Activated CD4-positive, alpha-beta T cell treated with anti-CD3 and anti-CD28 coated beads, Interleukin-2, amount 10 ng/mL, durations not matched to agents 24 days and 14 days (primary cell): ENCODE measurements around the gene EARS2. TPM values are rescaled to one million over a fixed set of nuclear protein-coding genes. Genes with fewer than 3 reads are reported as not detected.
"Not testable (repeated sequence)": the region's sequence is repeated elsewhere in the genome, so short reads cannot be mapped to it uniquely, and the experiment has no call there.

Source experiments
- DNase-seq: peaks from one replicate; pipeline ENCODE4 v3.0.0; 2022
- H3K27ac Mint-ChIP-seq: one replicate; pipeline ENCODE4 v1.8.0; 2022; ENCODE audit warnings: mild to moderate bottlenecking, mixed read lengths
- H3K27me3 Mint-ChIP-seq: one replicate; pipeline ENCODE4 v1.8.0; 2022; ENCODE audit warnings: mixed read lengths
- H3K36me3 Mint-ChIP-seq: one replicate; pipeline ENCODE4 v1.8.0; 2022; ENCODE audit warnings: low read depth, mild to moderate bottlenecking, mixed read lengths
- H3K4me1 Mint-ChIP-seq: one replicate; pipeline ENCODE4 v1.8.0; 2021; ENCODE audit warnings: mixed read lengths
- H3K4me3 Mint-ChIP-seq: one replicate; pipeline ENCODE4 v1.8.0; 2022; ENCODE audit warnings: mild to moderate bottlenecking, moderate library complexity, mixed read lengths
- H3K9me3 Mint-ChIP-seq: one replicate; pipeline ENCODE4 v1.8.0; 2021; ENCODE audit warnings: mixed read lengths
- intact Hi-C: fragments of 100-400 bp; cut with micrococcal nuclease; formaldehyde crosslinking; loops from one replicate; pipeline ENCODE4 v1.15.1; 2023
- total RNA-seq: library from RNA; stranded (reverse); gene quantifications from 2 replicates; pipeline ENCODE4 v1.2.3, GENCODE V29; 2022

Gene EARS2
- total RNA-seq, 1 donor from 2014 or later, result 31.4 TPM

DNA sequence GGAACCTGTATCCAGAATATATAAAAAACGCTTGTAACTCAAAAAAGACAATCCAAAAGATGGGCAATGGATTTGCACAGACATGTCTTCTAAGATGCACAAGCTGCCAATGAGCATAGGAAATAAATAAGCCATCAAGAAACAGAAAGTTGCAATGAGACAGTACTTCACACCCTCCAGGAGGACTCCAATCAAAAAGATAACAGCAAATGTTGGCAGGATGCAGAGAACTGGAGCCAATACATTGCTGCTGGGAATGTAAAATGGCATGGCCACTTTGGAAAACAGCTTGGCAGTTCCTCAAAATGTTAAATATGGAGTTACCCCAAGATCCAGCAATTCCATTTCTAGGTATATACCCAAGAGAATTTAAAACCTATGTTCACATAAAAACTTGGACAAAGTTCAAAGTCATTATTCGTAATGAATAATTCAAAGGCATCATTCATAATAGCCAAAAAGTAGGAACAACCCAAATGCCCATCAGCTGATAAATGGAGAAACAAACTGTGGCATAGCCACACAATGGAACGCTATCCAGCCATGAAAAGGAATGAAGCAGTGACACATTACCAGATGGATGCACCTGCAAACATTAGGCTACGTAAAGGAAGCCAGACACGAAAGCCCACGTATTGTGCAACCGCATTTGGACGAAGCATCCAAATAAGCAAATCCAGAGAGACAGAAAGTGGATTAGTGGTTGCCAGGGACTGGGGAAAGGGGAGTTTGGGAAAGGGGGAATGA is 72.5 kb downstream of the EARS2 start:
- Mint-ChIP-seq H3K27me3 (no peaks in the 10 kb centered on the region), H3K4me3 (no peak overlapping the region), H3K4me1 (no peaks in the 10 kb centered on the region), H3K9me3 (no peaks in the 10 kb centered on the region), H3K27ac (no peak overlapping the region), H3K36me3 (peaks cover 68% of the 10 kb centered on the region)
- no peak for DNase-seq
- intact Hi-C loops, result no loop called here

DNA sequence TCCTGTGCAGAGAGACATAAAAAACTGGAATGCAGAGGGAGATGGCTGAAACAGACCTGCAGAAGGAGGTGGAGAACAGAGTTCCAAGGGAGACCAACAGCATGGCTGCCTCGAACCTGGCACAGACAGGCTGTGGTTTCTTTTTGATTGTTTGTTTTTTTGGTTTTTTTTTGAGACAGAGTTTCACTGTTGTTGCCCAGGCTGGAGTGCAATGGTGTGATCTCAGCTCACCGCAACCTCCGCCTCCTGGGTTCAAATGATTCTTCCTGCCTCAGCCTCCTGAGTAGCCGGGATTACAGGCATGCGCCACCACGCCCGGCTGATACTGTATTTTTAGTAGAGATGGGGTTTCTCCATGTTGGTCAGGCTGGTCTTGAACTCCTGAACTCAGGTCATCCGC is 73.7 kb downstream of the EARS2 start:
- DNase-seq, H3K9me3 Mint-ChIP-seq: not testable (repeated sequence)

DNA sequence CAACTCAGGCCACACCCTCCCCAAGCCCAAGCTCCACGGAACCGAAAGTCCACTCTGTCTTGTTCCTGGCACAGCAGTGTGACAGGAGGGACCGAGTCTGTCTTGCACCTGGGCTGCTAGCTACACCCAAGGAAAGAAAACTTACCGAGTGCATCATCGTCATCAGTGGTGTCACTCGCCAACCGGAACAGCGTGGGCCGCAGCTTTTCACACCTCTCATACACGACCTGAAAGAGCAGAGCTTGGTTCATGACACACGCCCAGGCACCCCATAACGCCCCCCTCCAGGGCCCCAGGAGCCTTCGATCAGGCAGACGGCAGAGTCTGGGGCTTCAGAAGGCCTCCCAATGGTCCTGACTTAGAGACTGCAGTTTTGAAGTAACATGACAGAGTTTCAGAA is 74.4 kb downstream of the EARS2 start:
- Mint-ChIP-seq H3K27me3 (no peaks in the 10 kb centered on the region), H3K4me1 (no peaks in the 10 kb centered on the region), H3K36me3 (peaks cover 71% of the 10 kb centered on the region), H3K4me3 (no peak overlapping the region), H3K9me3 (no peaks in the 10 kb centered on the region), H3K27ac (no peak overlapping the region)
- no peak for DNase-seq
- intact Hi-C loops, result no loop called here

More for the DNA sequence above, 73.7 kb downstream of the EARS2 start:
- H3K4me3 Mint-ChIP-seq, H3K27ac Mint-ChIP-seq, H3K4me1 Mint-ChIP-seq, H3K27me3 Mint-ChIP-seq, intact Hi-C loops: not testable (repeated sequence)
- peaks cover 74% of the 10 kb centered on the region for H3K36me3 Mint-ChIP-seq

DNA sequence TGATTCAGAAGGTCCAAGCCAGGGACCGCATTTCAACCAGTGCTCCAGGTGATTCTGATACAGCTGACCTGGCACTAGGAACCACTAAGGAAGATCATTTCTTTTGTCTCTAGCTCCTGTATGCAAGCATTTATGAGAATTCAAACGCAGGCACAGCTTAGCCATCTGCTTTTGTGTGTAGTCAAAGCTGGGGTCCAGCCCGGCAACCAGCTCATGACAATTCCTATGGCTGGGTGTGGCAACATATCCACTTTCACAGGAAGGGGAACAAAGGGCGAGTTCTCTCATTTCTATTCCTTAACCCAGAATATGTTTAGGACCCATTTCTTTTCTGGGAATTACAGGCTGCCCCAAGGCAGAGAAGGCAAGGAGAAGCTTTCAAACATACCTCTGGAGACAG is 76.9 kb downstream of the EARS2 start:
- Mint-ChIP-seq H3K9me3 (no peaks in the 10 kb centered on the region), H3K4me1 (no peaks in the 10 kb centered on the region), H3K27ac (no peak overlapping the region), H3K36me3 (peaks cover 66% of the 10 kb centered on the region), H3K4me3 (no peak overlapping the region), H3K27me3 (no peaks in the 10 kb centered on the region)
- intact Hi-C loops, result no loop called here
- no peak for DNase-seq

DNA sequence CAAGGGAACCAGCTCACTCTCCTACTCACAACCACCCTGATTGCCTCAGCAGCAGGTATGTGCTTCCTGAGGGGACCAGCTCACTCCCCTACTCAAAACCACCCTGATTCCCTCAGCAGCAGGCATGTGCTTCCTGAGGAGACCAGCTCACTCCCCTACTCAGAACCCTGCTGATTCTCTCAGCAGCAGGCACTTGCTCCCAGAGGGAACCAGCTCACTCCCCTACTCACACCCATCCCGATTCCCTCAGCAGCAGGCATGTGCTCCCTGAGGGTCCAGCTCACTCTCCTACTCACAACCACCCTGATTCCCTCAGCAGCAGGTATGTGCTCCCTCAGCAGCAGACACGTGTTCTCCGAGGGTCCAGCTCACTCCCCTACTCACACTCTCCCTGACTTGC is 78.0 kb downstream of the EARS2 start:
- Mint-ChIP-seq H3K4me1 (no peaks in the 10 kb centered on the region), H3K27ac (no peak overlapping the region), H3K4me3 (no peak overlapping the region), H3K9me3 (no peaks in the 10 kb centered on the region), H3K27me3 (no peaks in the 10 kb centered on the region), H3K36me3 (peaks cover 62% of the 10 kb centered on the region)
- no peak for DNase-seq
- intact Hi-C loops, result no loop called here

DNA sequence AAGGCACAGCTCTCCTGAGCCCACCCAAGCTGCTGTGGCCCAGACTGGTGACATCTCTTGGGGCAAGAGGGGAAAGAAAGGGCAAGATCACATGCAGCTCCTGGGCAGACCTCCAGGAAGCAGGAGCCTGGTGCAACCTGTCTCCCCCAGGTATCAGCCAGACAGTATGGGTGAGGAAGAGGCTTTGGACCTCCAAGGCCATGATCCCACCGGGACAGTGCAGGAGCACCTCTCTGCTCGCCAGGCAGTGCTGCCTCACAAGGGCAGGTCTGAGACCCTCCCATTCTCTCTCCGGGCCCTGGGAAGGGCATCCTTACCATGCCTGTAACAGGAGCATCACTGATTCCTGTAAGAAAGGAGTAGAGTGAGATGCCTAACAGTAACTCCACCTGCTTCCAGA is 78.6 kb downstream of the EARS2 start:
- no peak for DNase-seq
- intact Hi-C loops, result no loop called here
- H3K4me1 Mint-ChIP-seq, result no peaks in the 10 kb centered on the region
- no peak overlapping the region for H3K27ac Mint-ChIP-seq
- H3K27me3 Mint-ChIP-seq, result no peaks in the 10 kb centered on the region
- H3K9me3 Mint-ChIP-seq, result no peaks in the 10 kb centered on the region
- H3K36me3 Mint-ChIP-seq, result peaks cover 64% of the 10 kb centered on the region
- H3K4me3 Mint-ChIP-seq, result no peak overlapping the region

DNA sequence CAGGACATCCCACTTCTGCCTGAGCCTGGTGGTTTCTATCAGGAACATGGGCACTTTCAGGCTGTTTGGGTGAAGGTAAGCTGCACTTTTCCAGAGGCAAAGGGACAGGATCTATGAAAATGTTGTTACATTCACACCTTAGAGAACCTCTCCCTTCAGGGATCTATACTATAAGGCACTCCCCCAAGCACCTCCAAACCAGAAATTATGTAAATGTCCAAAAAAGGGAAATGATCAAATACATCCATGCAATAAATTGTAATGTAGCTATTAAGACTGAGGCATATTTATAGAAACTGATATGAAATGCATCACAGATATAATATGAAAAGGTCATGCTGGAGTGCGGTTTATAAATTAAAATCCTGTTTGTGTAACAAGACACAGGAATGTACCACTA is 80.9 kb downstream of the EARS2 start:
- no peaks in the 10 kb centered on the region for H3K9me3 Mint-ChIP-seq
- H3K4me1 Mint-ChIP-seq, result no peaks in the 10 kb centered on the region
- DNase-seq, result no peak
- no peak overlapping the region for H3K27ac Mint-ChIP-seq
- peaks cover 50% of the 10 kb centered on the region for H3K36me3 Mint-ChIP-seq
- H3K4me3 Mint-ChIP-seq, result no peak overlapping the region
- intact Hi-C loops, result no loop called here
- H3K27me3 Mint-ChIP-seq, result no peaks in the 10 kb centered on the region

Other genes with a start within 250 kb of the EARS2 start
- 21.6 and 25.6 TPM in 2 replicates for gene COG7, start 104.2 kb downstream of the EARS2 start, total RNA-seq
- gene GGA2, start 46.9 kb downstream of the EARS2 start, total RNA-seq, result 109 and 113 TPM in 2 replicates
- 62.0 and 70.6 TPM in 2 replicates for gene UBFD1, start 377 bp upstream of the EARS2 start, total RNA-seq
- gene NDUFAB1, start 39.0 kb upstream of the EARS2 start, total RNA-seq, result 161 and 163 TPM in 2 replicates
- gene PALB2, start 84.0 kb upstream of the EARS2 start, total RNA-seq, result 31.2 and 35.7 TPM in 2 replicates
- gene DCTN5, start 84.1 kb upstream of the EARS2 start, total RNA-seq, result 98.3 and 99.4 TPM in 2 replicates
- gene PLK1, start 121.5 kb upstream of the EARS2 start, total RNA-seq, result 45.7 and 51.7 TPM in 2 replicates
- not detected in 2 replicates for gene ERN2, start 155.9 kb upstream of the EARS2 start, total RNA-seq
- gene CHP2, start 197.7 kb upstream of the EARS2 start, total RNA-seq, result not detected in 2 replicates